CD4-positive, alpha-beta T cell treated with Interleukin-4 for 4 hours (primary cell): ENCODE measurements around the gene PDZK1IP1.
A peak's percentile ranks its signal among the peaks of the same experiment; 100 is the strongest.

Experiments used
- DNase-seq: peaks from one replicate; pipeline ENCODE4 v3.0.0-alpha.2; 2020

The PDZK1IP1 gene, protein sequence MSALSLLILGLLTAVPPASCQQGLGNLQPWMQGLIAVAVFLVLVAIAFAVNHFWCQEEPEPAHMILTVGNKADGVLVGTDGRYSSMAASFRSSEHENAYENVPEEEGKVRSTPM

DNA sequence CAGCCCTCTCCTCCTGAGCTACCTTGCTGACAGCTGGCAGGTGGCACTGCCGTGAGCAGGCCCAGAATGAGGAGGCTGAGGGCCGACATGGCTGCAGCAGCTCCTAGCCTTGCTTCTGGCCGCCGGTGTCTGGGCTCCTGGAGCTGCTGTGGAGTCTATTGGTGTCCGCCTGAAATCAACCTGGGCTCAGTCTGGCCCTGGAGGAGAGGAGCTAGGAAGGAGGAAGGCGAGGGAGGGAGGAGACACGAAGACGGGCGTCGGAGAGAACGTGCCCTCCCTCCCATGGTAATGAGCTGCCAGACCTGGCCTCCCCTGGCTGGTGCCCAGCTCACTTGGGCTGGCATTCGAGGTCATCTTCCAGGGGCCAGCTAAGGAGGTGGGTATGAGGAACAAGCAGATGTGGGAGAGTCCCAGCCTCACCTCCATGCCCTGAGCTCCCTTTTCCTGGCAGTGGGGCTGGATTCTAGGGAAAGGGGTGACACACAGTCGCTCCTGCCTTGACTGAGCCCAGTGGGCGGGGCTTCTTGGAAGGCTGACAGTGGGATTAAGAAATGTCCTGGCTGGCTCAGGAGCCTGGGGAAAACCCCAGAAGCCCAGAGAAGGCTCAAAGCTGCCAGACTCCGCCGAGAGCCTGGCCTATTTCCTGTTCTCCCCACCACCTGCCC lies at the start of gene PDZK1IP1:
Gene PDZK1IP1, minus strand, starts transcription at position 193 of the 665 bp plus-strand sequence. Its CDS starts 104 bp downstream, at position 89.
- no peak for DNase-seq

DNA sequence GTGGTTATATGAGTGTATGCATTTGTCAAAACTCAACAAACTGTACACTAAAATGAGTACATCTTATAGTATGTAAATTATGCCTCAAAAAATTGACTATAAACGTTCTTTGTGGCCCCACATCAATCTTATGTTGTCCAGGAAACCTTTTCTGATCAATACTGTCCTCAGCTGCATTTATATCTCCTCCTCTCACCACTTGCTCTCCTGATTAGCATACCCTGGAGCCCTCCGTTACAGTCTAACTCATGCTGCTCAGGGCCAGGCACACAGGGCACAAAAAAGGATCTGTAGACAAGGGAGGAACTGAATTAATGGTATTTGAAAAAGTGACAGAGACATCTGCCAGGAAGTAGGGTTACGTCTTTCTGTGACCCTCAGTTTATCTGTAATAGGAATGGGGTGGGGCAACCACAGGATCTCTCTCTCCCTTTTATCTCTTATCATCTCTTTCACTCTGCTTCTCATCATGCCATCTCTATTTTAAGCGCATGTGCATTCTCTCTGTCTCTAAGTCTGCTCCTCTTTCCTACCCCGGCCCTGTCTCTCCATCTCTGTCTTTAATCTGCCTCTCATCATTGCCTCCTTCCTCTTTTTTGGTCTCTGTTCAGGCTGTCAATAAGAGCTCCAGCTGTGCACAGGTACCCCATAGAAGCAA lies 49.2 kb upstream of the PDZK1IP1 start:
- DNase-seq: no peak

DNA sequence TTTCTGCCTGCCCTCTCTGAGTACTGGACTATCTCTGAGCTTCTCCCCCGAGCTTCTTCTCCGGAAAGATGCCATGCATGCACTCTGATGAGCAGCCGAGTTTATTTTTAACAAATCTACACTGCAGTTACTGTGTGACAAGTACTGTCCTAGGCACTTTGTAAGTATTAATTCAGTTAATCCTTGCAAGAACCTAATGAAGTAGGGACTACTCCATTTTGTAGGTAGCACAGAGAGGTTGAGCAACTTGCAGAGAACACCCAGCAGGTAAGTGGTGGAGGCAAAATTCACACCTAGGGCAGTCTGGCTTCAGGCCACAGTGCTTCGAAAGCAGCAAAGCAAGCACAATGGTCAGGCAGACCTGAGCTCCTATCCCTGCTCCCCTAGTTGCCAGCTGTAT lies 46.0 kb upstream of the PDZK1IP1 start:
- no peak for DNase-seq

DNA sequence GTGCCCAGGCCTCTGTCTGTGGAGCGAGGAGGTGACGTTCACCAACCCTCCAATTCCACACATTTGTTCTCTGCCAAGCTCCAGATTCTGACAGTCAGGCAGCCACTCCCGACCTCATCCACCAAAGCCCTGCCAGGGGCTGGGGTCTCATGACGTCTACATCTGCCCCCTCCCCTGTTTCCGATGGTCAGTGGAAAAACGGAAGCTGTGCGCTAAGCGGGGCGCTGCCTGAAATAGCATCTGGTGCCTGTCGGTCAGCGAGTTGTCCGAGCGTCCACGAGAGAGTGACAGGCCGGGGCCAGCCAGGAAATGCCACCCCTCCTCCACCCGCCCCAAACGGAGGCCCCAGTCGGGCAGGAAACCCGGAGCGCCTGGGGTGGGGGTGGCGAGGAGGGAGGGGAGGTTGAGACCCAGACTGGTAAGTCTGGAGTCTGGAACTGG lies 45.4 kb upstream of the PDZK1IP1 start:
- DNase-seq: no peak

DNA sequence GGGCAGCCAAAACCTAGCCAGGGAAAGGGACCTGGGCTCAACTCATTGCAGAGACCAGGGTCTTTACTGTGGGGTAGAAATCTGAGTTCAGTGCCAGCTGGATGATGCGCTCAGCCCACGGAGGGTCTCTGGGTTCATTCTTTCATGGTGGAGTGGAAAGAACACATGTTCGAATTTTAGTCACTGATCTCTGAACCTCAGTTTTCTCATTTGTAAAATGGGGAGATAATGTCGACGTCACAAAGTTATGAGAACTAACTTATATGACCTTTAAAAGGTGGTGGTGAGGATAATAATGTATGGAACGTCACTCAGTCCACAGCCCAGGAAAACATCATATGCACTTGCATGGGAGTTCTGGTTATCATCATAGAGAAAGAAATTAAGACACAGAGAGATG lies 43.4 kb upstream of the PDZK1IP1 start:
- DNase-seq: no peak

DNA sequence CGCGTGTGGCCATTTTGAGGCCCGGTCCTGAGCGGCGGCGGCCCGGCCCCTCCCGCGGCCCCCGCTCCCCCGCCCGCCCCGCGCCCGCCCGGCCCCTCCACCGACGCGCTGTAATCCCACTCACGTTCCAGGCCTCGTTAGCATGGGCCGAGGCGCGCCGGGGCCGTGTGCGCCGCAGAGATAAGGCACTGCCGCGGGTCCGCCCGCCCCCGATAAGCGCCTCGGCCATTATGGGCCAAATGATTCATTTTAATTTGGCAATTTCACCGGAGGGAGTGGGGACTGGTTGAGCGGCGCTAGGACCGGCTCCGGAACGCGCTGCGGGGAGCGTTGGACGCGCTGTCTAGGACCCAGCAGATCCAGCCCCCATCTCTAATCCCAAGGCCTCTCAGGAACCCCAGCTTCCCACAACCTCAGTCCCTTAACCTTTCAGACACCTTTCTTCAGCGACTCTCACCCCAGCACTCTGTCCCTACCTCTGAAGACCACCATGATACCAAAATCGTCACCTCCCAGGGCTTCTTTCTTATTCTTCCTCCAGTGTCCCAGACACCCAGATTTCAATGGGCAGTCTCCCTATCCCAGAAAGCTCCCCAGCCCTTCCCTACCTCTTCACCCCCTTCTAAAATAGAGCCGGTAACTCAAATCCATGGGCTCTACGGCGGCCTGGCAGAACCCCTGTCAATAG lies 42.5 kb upstream of the PDZK1IP1 start, which contains the start of gene TAL1:
Gene TAL1, minus strand, starts transcription at position 39 of the 688 bp plus-strand sequence. CDS start 6,337 bp downstream, outside the sequence.
- DNase-seq: no peak

DNA sequence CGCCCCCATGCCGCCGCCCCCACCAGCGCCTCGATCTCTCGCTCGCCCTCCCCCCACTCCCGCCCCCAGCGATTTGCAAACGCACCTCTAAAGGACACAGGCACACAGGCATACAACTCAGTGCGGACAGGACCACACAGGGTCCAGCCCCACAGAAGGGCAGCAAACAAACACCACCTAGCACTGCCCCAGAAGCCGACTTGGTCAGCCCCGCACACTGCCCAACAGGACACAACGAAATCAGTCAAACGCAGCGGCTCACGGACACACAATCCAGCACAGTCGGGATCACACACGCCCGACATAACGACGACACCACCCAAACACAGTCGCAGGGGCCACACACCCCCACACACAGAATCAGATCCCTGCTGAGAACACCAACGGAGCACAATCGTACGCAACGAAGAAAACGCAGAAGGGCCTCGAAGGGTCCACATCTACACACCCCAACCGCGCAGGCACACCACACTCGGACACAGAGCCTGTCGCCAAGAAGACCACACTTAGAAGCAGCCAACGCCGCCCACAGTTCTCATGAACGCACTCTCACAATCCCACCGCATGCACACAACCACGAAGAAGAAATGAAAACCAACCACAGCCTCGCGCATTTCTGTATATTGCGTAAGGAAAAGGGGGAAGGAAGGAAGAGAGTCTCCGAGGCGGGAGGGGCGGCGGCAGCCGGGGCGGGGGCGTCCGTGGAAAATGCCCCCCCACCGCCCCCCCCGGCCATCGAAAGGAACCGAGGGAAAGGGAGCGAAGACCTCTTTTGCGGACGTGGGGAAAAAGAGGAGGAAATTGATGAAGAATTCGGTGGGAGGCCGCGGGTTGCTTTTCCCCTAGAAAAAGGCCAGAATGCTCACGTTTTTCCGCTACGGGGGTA lies 41.7 kb upstream of the PDZK1IP1 start:
- peak; percentile 5 for DNase-seq

DNA sequence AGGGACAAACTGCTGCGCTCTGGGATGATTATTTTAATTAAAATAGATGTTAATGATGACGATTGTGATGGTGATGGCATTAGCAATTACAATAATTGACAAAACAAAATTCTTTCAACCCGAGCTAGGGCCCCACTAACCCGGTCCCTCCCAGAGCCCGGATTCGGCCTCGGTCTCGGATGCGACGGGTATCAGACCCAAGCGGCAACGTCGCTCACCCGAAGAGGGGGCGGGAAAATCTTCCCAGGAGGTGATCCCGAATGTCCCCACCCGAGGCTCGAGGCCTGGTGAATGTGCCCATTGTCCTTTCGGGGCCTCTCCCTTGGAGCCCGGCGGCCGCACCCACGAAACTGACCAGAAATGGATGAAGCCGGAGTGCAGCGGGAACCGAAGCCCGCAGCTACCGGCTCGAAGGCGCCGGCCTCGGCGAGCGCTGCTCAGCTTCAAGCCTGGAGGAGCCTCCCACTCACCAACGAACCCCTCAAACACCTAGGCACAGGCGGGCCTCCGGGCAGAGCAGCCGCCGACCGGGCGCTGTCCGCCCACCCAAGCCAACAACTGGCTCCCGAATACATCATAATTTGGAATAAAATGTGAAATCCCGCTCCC lies 41.0 kb upstream of the PDZK1IP1 start:
- DNase-seq: no peak

DNA sequence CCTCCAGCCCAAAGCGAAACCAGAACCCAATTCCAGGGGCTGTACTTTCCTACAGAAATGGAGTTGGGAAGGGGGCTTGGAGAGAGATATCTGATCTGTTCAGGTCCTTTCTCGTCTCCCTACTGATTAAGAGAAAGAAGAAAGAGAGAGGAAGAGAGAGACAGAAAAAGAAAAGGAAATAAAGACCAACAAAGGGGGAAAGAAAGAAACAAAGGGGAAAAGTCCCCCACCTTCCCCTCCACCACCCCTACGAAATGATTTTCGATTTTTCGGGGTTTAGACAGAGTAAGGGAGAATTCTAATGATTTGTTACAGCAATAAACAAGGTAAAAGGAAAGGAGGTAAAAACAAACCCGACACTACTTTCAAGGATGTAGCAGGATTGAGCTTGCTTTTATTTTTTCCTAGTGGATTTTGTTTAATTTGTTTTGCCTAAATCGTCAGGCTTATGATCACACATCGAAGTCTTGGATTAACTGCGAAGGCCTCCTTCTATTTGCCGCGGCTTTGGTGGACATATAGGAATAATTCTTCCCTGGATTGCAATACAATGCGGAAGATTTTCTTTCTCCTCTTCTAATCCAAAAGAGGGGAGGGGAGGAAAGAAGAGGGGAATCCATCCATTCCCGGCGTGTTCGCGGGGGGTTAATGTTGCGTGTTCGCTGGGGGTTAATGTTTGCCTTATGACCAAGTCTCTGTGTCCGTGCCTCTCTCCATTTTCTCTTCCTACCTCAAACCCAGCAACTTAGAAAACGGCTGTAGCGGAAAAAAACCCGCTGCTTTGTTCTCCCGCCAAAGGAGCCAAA lies 40.3 kb upstream of the PDZK1IP1 start:
- no peak for DNase-seq

DNA sequence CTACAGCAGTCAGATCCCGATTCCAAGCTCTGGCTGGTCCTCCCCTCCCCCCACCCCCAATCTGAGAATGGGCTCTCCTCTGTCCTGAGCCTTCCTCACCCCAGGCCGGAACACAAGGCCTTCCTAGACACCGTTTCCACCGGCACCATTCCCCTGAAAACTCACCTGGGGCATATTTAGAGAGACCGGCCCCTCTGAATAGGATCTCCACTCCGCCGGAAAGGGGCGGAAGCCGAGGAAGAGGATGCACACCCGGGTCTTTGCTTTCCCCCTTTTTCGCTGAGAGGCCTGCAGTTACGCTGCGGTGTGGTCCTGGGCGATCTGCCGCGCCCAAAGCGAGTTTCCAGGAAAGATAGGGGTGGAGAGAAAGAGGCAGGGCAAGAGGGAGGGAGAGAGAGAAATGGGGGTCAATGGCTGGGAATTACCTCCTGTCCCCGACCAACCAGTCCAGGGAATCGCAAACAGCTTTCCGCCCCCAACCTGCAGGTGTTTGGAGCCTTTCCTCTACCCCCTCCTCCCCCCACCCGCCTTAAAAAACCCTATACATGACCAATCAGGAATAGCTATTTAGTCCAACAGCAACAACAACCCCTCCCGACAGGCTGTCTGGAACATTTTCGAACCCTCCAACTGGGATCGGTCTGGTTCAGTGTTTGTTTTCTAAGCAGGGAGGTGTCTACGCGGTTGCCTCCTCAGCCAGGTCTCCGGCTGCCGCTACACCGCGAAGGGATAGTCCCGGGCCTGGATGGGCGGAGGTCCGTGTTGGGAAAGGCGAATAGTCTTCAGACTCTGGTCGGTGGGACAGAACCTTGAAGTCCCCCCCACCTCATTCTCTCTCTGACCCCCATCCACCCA lies 39.4 kb upstream of the PDZK1IP1 start:
- no peak for DNase-seq

DNA sequence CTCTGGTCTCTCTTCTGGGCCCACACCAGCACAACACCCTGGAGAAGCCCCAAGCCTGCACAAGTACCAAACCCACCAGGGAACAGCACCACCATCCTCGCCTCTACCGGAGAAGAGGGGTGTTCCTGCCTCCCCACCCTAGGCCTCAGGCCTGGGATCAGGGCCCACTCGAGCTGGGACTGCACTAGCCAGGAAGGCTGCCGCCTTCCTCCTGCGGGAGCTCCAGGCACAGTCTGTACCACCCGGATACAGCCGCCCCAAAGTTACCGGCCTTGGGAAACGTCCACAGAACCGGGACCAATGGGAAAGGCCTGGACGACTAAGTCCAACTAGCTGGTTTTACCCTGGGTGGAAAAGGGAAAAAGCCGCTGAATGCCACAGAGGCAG lies 38.8 kb upstream of the PDZK1IP1 start:
- DNase-seq: no peak

DNA sequence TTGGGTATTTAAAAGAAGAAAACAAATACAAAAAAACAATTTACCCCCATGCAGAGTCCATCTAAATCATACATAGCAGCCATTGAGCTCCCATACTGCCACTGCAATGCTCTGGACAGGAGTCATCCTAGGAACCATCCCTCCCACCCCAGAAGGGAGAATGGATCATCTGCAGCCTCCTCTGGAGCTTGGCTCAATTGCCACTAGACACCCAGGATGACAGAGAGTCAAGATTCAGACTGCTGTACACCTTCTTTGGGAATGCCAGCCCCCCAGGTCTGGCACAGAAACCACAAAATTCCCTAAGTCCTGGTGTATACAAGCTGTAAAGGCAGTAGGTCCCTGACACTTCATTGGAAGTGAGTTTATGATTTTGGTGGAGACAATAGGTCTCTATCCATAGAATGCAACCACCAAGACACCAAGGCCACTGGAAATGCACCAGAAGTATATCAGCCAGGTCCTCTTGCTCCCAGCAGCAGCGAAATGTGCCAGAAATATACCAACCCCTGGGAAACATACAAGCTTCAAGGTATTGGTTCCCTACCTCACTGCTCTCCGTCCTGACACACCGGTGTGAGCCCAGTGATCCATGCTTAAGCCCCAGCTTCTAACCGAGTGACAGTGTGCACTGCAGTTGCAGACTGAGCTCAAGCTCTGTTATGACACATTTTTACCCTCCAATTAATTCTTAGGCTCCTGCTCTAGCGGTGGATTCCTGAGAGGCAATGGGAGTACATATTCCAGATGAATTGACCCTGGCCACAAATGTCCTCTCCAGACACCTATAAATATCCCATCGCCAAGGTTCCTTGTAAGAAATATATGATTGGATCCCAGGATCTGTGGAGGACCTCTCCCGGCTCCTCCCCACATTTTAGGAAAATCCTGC lies 37.8 kb upstream of the PDZK1IP1 start:
- DNase-seq: no peak

DNA sequence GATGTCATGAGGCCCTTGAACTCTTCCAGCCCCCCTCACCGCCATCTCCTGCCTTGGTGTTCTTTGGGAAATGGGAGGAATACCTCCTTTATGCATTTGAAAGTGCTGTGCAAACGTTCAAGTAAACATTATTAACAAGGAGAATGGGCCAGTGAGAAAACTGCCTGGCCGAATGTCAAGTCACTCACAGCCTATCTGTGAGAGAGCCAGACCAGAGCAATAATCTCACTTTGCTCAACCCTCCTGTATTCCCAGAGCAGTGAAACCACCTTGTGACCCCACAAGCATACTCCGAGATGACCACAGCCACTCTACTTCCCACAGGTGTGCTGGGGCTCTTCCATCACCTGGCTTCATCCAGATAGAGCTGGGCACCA lies 37.0 kb upstream of the PDZK1IP1 start:
- DNase-seq: no peak

DNA sequence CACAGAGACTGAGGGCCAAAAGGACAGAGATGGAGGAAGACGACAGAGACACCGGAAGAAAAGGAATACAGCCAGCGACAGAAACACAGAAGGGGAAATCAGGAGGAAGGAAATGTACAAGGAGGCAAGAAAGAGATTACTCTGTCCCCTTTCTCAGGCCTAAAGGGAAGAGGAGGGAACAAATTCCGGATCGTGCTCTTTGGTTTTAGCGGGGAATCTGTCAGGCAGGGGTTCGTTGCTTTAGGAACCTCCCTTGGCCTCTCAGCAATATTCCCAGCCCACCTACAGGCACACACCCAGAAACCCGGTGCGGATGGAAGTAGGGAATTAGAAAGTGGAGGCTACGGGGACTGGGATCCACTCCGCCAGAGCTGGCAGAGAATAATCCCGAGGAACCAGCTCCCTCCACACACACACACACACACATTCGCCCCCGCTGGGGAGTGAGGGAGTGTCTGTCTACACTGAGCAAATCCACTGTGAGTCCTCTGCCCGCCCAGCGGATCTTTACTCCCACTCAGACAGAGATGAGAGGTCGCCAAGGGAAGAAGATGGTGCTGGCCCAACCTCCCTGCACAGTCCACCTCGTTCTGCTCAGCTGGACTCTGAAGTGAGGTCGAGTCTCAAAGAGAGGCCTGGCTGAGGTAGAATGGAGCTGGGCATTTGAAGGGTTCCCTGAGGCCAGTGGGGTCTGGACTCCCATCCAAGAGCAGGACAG lies 36.4 kb upstream of the PDZK1IP1 start:
- DNase-seq: no peak

DNA sequence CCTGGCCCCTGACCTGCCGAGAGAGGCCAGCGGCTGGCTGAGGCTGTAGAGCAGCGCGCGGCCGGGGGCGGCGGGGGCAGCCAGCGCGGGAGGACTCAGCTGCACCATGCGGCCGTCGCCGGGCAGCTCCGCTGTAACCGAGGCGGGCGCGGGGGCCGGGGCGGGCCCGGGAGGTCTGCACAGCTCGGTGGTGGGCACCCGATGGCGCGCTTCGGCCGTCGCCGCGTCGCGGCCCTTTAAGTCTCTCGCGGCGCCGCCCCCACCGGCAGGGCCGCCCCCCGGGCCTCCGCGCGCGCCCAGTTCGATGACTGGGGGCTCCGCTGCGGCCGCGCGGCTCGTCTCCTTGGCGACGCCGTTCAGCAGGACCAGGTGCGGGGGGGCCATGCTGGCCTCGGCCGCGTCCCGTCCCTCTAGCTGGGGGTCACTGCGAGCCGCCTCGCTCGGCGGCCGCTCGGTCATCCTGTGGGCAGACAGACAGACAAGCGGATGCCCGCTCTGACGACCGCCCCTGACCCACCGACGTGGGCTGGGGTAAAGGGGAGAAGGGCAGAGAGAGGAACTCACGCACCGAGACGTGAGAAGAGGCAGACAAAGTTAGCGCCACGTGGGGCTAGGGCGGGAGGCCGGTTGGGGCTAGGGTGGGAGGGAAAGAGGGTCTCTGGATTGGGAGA lies 35.7 kb upstream of the PDZK1IP1 start:
- no peak for DNase-seq

DNA sequence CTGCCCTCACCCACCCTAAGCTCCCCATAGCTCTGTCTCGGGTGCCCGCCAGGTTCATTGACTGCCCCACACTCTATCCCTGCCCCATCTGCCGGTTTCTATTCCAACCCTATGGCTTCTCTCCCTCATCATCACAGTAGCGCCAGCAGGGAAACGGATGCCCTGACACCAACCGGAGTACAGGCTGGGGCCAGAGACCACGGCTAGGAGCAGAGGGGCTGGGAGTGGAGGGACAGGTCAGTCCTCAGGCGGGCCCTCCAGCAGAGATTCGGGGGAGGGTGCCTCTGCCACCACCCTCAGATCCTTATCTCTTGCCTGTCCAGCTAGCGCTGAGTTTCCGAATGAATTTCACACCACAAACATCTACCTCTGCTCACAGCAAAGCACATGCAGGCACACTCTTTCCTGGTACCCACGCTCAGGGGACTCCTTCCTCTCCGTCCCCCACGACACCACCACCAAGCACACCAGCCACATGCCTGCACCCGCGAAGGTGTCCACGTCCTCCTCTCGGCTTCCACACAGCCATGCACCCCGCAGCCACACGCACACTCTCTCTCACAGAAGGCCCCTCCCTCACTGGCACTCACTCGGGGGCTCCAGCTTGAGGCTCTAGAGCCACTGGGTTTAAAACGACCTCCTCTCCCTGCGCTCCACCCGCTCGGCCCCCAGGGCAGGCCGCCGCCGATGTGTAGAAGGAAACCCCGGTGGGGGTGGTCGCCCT lies 35.0 kb upstream of the PDZK1IP1 start:
- DNase-seq: no peak

DNA sequence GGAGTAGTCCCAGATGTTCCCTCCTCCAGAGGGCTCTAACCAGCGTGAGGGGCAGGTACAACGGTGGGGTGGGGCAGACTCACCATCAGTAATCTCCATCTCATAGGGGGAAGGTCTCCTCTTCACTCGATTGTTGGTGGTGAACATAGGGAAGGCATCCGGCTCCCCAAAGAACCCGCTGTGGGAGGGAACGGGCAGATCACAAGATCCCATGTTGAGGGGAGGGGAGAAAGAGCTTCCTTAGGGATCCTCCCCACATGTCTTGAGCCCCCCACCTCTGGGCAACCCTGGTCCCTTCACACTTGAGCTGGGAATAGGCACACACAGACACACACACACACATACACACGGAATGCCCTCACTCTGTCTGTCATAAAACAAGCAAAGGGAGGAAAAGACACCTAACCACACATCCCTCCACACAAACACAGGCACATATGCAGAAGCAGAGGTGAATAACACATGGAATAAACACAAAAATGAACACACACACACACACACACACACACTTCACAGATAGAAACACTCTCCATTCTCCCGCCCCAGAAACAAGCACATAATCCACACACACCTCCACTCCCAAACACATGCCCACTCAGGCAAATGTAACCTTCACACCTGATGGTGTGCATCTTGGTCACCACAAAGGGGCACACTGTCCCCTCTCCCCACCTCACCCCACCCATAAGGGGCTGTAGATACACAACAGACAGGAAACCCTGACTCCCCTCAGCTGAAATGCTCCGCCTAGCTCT lies 34.3 kb upstream of the PDZK1IP1 start:
- DNase-seq: no peak
